Measurements from ENCODE around the gene CGN. TPM values are rescaled to one million over a fixed set of nuclear protein-coding genes. Genes with fewer than 3 reads are reported as not detected.

The CGN gene
- total RNA-seq, 2 donors from 2014 or later: 0.60 to 0.75 TPM

DNA sequence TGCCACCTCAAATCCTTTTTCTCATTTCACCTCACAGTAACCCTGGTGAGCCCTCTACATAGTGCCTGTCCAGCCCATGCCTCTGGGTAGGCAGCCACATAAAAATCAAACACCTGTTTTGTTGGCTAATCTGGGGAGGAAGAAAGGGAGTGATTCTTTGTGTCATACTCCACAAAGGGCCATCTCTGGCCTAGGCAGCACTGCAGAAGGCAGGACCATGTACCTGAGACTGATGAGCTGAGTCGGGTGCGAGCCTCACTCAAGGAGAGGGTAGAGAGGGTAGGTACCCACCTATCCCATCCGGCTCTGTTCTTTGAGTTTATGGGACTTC is 36.7 kb downstream of the CGN start:
- ATAC-seq (no peak), DNase-seq (no peak)
- H3K9me3 ChIP-seq (ENCODE audit: control insufficient read depth, low read length, poor library complexity, severe bottlenecking): no peaks in the 10 kb centered on the region
- no peaks in the 10 kb centered on the region for H3K27me3 Mint-ChIP-seq
- H3K27ac Mint-ChIP-seq: no peak overlapping the region
- peaks cover 12% of the 10 kb centered on the region for H3K4me1 Mint-ChIP-seq
- no peak overlapping the region for H3K4me3 Mint-ChIP-seq
- no peaks in the 10 kb centered on the region for H3K36me3 Mint-ChIP-seq (ENCODE audit: low read depth)

DNA sequence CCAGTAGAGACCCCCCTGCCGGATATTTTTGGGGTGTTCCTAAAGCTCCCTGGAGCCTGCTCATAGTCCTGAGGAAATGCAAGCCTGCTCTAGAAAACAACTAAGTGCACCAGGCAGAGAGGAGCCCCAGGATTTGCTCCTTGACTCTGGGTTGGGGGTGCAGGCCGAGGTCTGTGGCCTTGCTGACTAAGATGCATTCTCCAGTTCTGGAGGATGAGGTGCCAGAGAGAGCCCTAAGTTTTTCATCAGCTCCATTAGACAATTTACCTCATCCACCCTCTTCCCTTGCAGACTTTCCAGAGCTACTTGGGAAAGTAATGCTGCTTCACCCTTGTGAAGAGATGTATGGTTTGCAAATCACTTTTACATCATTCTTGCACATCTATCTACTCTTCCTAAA is 38.0 kb downstream of the CGN start:
- Mint-ChIP-seq H3K36me3 (ENCODE audit: low read depth) (no peaks in the 10 kb centered on the region), H3K27me3 (no peaks in the 10 kb centered on the region), H3K4me1 (peaks cover 10% of the 10 kb centered on the region), H3K27ac (no peak overlapping the region), H3K4me3 (no peak overlapping the region)
- ATAC-seq (no peak), DNase-seq (no peak)
- no peaks in the 10 kb centered on the region for H3K9me3 ChIP-seq (ENCODE audit: control insufficient read depth, low read length, poor library complexity, severe bottlenecking)

DNA sequence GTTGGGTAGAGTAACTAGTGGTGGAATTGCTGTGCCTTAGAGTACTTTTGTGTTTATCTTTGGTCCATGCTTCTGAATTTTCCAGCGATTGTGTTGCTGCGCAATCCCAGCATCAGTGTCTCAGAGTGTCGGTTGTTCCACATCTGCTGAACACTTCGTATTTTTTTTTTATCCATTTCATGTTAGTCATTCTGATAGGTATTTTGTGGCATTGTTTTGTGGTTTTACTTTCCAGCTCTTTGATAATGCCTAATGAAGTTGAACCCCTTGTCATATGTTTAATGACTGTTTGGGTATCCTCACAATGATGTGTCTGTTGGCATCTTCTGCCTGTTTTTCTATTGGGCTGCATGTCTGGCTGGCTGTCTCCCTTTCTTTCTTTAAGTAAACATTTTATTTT is 42.5 kb downstream of the CGN start:
- peaks cover 5% of the 10 kb centered on the region for H3K4me1 Mint-ChIP-seq
- no peak overlapping the region for H3K27ac Mint-ChIP-seq
- no peak overlapping the region for H3K4me3 Mint-ChIP-seq
- no peak for DNase-seq
- H3K9me3 ChIP-seq (ENCODE audit: control insufficient read depth, low read length, poor library complexity, severe bottlenecking): no peaks in the 10 kb centered on the region
- no peaks in the 10 kb centered on the region for H3K27me3 Mint-ChIP-seq
- ATAC-seq: no peak
- peaks cover 2% of the 10 kb centered on the region for H3K36me3 Mint-ChIP-seq (ENCODE audit: low read depth)

DNA sequence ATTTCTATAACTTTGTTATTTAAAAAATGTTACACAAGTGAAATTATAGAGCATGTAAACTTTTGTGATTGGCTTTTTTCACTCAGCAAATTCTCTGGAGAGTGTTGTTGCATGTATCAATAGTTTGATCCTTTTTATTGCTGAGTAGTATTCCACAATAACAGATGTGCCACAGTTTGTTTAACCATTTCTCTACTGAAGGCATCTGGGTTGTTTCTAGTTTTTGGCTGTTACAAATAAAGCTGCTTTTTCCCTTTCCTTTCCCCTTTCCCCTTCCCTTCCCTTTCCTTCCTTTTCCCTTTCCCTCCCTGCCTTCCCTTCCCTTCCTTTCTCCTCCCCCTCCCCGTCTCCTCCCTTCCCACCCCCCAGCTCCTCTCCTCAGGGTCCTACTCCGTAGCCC is 44.9 kb downstream of the CGN start:
- DNase-seq (no peak), ATAC-seq (no peak)
- H3K9me3 ChIP-seq (ENCODE audit: control insufficient read depth, low read length, poor library complexity, severe bottlenecking): no peaks in the 10 kb centered on the region
- peaks cover 6% of the 10 kb centered on the region for H3K36me3 Mint-ChIP-seq (ENCODE audit: low read depth)
- peaks cover 7% of the 10 kb centered on the region for H3K4me1 Mint-ChIP-seq
- no peak overlapping the region for H3K4me3 Mint-ChIP-seq
- H3K27ac Mint-ChIP-seq: no peak overlapping the region
- H3K27me3 Mint-ChIP-seq: peaks cover 6% of the 10 kb centered on the region

DNA sequence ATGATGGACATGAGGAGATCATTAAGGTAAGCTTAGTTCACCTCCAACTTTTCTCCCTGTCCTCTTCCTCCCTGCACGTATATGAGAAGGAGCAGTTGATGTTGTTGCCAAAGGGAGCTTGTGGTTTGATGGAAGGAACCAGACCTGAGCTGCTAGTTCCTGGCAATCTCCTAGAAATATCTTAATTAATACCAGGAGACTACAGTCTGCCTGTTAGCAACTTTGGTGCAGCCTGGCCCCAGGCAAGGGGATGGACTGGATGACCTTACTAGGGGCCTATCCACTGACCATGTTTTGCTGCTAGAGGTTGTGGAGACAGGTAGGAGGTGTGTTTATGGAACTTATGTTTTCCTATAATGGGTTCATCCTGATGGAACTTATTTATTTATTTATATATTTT is 51.5 kb downstream of the CGN start:
- no peak overlapping the region for H3K27ac Mint-ChIP-seq
- ATAC-seq (no peak), DNase-seq (no peak)
- no peak overlapping the region for H3K4me3 Mint-ChIP-seq
- no peaks in the 10 kb centered on the region for H3K9me3 ChIP-seq (ENCODE audit: control insufficient read depth, low read length, poor library complexity, severe bottlenecking)
- H3K27me3 Mint-ChIP-seq: peaks cover 6% of the 10 kb centered on the region
- H3K36me3 Mint-ChIP-seq (ENCODE audit: low read depth): peaks cover 6% of the 10 kb centered on the region
- peaks cover 4% of the 10 kb centered on the region for H3K4me1 Mint-ChIP-seq

DNA sequence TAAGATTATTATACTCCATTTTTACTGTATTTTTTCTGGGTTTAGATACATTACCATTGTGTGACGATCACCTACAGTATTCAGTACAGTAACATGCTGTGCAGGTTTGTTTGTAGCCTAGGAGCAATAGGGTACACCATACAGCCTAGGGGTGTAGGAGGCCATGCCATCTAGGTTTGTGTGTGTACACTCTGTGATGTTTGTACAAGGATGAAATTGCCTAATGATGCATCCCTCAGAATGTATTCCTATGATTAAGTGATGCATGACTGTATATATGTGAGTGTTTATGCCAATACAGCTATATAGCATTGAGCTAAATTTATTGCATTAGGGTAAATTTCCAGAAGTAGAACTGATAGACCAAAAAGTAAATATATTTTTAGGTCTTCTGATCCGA is 52.2 kb downstream of the CGN start:
- peaks cover 6% of the 10 kb centered on the region for H3K27me3 Mint-ChIP-seq
- H3K4me1 Mint-ChIP-seq: peaks cover 7% of the 10 kb centered on the region
- peaks cover 6% of the 10 kb centered on the region for H3K36me3 Mint-ChIP-seq (ENCODE audit: low read depth)
- no peaks in the 10 kb centered on the region for H3K9me3 ChIP-seq (ENCODE audit: control insufficient read depth, low read length, poor library complexity, severe bottlenecking)
- DNase-seq: no peak
- H3K4me3 Mint-ChIP-seq: no peak overlapping the region
- no peak for ATAC-seq
- no peak overlapping the region for H3K27ac Mint-ChIP-seq

DNA sequence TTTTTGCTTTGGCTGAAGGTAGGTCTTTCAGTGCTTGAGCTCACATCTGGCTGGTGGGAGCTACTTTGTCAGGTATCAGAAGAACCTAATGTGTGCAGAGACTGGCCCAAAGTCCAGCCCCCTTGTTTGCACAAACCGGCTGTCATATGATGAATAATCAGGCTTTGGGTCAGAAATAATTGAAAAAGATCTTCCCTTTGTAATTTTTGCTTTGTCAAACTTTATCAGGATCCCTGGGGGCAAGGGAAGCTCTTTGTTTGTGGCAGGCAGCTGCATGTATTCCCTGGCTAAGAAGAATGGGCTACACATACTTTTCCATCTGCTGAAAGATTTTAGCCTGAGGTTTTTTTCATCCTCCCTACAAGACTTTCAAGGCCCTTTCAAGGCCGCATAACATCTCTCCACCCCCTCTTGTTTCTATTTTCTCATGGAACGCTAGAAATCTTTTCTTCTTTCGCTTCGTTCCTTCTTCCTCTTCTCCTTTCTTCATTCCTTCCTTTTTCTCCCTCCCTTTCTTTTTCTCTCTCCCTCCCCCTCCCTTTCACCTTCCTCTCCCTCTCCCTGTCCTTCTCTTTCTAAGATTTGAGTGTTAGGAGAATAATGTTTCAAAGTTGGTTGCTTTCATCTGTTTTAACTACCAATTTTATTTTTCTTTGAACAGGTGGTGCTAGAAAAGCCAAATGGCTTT is 54.5 kb downstream of the CGN start:
- DNase-seq: no peak
- H3K9me3 ChIP-seq (ENCODE audit: control insufficient read depth, low read length, poor library complexity, severe bottlenecking): no peaks in the 10 kb centered on the region
- peak overlapping the region; percentile 65 for H3K27ac Mint-ChIP-seq
- H3K27me3 Mint-ChIP-seq: no peaks in the 10 kb centered on the region
- peaks cover 5% of the 10 kb centered on the region for H3K4me1 Mint-ChIP-seq
- no peak for ATAC-seq
- H3K4me3 Mint-ChIP-seq: no peak overlapping the region
- H3K36me3 Mint-ChIP-seq (ENCODE audit: low read depth): no peaks in the 10 kb centered on the region

DNA sequence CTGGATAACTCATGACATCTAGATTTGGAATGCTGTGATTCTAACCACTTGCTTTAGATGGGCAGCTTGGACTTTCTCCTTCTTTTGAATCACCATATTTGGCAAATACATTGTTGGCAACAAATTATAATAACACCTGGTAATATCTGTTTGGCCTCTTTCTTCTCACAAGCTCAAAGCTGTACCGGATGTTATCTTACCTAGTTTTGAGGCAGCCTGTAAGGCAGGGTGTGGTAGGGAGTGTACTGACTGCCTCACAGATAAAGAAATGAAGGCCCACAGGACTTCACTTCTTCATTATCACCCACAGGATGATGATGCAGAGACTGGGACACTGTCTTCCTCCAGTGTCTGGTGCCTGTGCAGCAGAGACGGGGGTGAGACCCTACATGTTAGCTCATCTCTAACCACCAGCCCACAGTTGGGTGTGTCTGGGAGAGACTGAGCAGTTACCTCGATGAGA is 57.5 kb downstream of the CGN start:
- peak overlapping the region; percentile 81 for H3K27ac Mint-ChIP-seq
- DNase-seq (peak in 1 of 3 donors; percentile 19), ATAC-seq (peak; percentile 92)
- no peaks in the 10 kb centered on the region for H3K36me3 Mint-ChIP-seq (ENCODE audit: low read depth)
- peaks cover 5% of the 10 kb centered on the region for H3K4me1 Mint-ChIP-seq
- H3K4me3 Mint-ChIP-seq: no peak overlapping the region
- H3K9me3 ChIP-seq (ENCODE audit: control insufficient read depth, low read length, poor library complexity, severe bottlenecking): no peaks in the 10 kb centered on the region
- no peaks in the 10 kb centered on the region for H3K27me3 Mint-ChIP-seq

DNA sequence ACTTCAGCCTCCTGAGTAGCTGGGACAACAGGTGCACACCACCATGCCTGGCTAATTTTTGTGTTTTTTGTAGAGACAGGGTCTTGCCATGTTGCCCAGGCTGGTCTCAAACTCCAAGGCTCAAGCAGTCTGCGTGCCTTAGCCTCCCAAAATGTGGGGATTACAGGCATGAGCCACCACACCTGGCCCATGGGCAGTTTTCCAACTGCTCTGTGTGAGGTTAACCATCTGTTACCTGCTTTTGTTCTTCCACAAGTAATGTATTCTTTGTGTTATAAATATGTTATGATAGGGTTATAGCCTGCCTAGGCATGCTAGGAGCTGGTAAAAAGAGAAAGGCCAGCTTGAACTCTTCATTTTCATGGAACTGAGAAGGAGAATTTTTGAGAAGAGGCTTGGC is 59.6 kb downstream of the CGN start:
- ATAC-seq (no peak), DNase-seq (no peak)
- H3K27me3 Mint-ChIP-seq: no peaks in the 10 kb centered on the region
- H3K27ac Mint-ChIP-seq: peak overlapping the region; percentile 27
- peaks cover 7% of the 10 kb centered on the region for H3K4me1 Mint-ChIP-seq
- H3K9me3 ChIP-seq (ENCODE audit: control insufficient read depth, low read length, poor library complexity, severe bottlenecking): no peaks in the 10 kb centered on the region
- peaks cover 3% of the 10 kb centered on the region for H3K36me3 Mint-ChIP-seq (ENCODE audit: low read depth)
- H3K4me3 Mint-ChIP-seq: no peak overlapping the region

DNA sequence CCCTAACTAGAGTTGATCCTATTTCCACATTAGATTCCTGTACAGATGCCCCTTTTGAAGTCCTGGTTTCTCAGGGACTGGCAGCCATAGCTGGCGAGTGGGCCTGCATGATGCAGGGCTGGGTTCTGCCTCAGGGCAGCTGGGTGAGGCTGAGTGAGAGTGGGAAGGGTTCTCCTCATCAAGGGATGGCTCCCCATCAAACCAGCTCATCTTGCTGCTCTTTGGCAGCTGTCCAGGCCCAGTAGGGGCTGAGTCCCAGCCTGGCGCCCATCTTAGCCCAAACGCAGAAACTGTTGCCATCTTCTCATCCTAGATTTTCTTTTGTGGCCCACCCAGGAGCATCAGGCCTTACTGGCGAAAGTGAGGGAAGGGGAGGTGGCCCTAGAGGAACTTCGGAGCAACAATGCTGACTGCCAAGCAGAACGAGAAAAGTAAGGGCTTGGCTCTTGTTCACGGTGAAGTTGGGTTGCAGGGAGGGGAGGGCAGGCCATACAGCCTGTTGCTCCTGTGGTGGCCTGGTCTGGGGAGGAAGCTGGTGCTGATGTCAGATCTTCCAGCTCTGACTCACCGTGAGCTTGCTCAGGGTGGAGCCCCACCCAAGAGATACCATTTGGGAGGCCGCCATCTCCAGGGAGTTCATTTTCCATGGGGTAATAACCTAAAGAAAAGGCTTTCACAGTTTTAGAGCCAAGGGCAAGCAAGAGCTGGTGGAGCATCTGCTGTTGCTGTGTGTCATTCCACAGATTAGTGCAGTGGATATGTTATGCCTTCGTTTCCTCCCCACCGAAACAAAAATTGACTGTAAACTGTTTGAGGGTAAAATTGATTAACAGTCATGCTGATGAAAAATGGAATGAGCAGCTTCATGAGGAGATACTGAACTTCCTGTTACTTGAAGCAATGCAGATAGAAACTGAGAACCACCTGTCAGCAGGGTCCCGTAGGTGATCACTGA is 63.7 kb downstream of the CGN start:
- Mint-ChIP-seq H3K27me3 (no peaks in the 10 kb centered on the region), H3K4me1 (peaks cover 2% of the 10 kb centered on the region), H3K36me3 (ENCODE audit: low read depth) (peaks cover 7% of the 10 kb centered on the region), H3K27ac (no peak overlapping the region), H3K4me3 (no peak overlapping the region)
- no peaks in the 10 kb centered on the region for H3K9me3 ChIP-seq (ENCODE audit: control insufficient read depth, low read length, poor library complexity, severe bottlenecking)
- no peak for DNase-seq
- ATAC-seq: no peak

DNA sequence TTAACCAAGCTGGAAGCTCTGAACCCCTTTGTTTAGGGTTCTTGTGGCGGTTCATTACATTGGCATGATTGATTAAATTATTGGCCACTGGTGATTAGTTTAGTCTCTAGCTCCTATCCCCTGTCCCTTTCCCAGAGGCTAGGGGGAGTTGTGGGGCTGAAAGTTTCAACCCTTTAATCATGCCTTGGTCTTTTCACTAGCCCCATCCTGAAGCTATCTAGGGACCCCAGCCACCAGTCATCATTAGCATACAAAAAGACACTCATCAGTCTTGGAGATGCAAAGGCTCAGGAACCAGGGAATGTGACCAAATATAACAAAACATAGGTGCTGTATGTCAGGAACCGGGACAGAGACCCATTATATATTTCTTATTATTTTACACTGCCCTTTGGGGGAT is 66.0 kb downstream of the CGN start:
- no peaks in the 10 kb centered on the region for H3K9me3 ChIP-seq (ENCODE audit: control insufficient read depth, low read length, poor library complexity, severe bottlenecking)
- Mint-ChIP-seq H3K4me3 (no peak overlapping the region), H3K4me1 (peaks cover 2% of the 10 kb centered on the region), H3K36me3 (ENCODE audit: low read depth) (peaks cover 7% of the 10 kb centered on the region), H3K27me3 (no peaks in the 10 kb centered on the region), H3K27ac (no peak overlapping the region)
- DNase-seq (no peak), ATAC-seq (no peak)

DNA sequence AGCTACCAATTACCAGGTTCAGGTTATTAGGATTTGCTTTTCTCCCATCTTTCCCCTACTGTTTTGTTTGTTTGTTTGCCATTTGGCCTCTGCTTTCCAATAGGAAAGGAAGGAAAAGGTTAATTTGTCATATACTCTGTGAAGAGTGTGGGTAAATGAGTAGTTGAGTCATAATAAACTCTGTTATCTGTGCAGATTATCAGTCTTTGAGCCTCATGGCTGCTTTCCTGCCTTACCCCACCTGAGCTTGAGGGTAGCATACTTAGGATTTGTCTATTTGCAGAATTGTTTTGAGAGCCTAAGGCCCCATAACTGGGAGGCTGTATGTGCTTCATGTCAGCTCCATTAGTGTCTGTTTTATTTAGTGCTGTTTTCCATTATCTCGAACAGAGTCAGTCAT is 67.8 kb downstream of the CGN start:
- Mint-ChIP-seq H3K4me1 (peaks cover 2% of the 10 kb centered on the region), H3K36me3 (ENCODE audit: low read depth) (peaks cover 7% of the 10 kb centered on the region)
- no peaks in the 10 kb centered on the region for H3K9me3 ChIP-seq (ENCODE audit: control insufficient read depth, low read length, poor library complexity, severe bottlenecking)

DNA sequence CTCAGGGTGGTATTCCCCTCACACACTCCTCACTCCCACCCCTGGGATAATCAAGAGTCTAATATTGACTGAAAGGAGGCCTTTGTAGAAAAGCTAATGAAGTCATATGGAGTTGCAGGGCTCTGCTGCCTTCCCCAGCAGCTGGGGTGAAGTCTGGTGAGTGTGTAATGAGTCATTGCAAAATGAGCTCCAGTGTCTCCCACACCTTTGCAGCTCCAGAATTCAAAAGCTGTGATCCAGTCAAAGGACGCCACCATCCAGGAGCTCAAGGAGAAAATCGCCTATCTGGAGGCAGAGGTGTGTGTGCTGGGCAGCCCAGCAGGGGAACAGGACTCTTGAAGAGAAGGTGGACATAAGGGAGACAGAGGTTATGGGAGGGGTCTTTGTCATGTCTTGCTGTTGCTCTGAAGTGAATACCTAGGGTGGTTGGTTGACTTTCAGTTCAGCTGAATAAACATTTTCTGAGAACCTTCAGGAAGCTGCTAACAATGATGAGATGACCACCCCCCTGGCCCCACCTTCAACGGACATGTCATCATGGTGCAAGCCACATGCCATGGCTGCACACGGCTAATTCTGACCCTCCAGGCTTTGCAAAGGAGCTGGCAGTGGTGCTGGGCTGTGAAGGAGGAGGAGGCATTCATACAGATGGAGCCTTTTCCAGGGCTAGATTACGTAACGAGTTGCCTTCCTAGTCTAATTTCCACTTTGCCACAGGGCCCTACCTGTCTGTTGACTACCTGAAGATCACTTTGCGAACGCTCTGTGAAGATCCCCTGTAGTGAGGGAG is 68.4 kb downstream of the CGN start:
- H3K9me3 ChIP-seq (ENCODE audit: control insufficient read depth, low read length, poor library complexity, severe bottlenecking): no peaks in the 10 kb centered on the region
- Mint-ChIP-seq H3K4me3 (no peak overlapping the region), H3K27ac (no peak overlapping the region), H3K4me1 (peaks cover 6% of the 10 kb centered on the region), H3K27me3 (no peaks in the 10 kb centered on the region), H3K36me3 (ENCODE audit: low read depth) (peaks cover 7% of the 10 kb centered on the region)
- ATAC-seq (no peak), DNase-seq (no peak)

More for the DNA sequence above, 67.8 kb downstream of the CGN start:
- DNase-seq: no peak
- H3K4me3 Mint-ChIP-seq: no peak overlapping the region
- no peaks in the 10 kb centered on the region for H3K27me3 Mint-ChIP-seq
- no peak for ATAC-seq
- no peak overlapping the region for H3K27ac Mint-ChIP-seq

Data from T-helper 17 cell (primary cell).